GM20000 (cell line): ENCODE results near the gene JAML.
"Not testable (repeated sequence)": the region's sequence is repeated elsewhere in the genome, so short reads cannot be mapped to it uniquely, and the experiment has no call there.

Source experiments
- DNase-seq: peaks from one replicate; pipeline ENCODE4 v3.0.0; 2012; ENCODE audit warnings: low spot score
- TF ChIP-seq, protein P1 (sequence below): IDR thresholded peaks from 2 replicates; pipeline ENCODE4 v1.5.1; 2012; ENCODE audit warnings: mild to moderate bottlenecking, control low read depth; ENCODE audit errors: extremely low read depth, missing control alignments

The JAML gene

GRCh38 chr11:118193910-118194566 is 30.8 kb downstream of the JAML start:
- DNase-seq, result peak; percentile 41
- TF ChIP-seq, protein P1, sequence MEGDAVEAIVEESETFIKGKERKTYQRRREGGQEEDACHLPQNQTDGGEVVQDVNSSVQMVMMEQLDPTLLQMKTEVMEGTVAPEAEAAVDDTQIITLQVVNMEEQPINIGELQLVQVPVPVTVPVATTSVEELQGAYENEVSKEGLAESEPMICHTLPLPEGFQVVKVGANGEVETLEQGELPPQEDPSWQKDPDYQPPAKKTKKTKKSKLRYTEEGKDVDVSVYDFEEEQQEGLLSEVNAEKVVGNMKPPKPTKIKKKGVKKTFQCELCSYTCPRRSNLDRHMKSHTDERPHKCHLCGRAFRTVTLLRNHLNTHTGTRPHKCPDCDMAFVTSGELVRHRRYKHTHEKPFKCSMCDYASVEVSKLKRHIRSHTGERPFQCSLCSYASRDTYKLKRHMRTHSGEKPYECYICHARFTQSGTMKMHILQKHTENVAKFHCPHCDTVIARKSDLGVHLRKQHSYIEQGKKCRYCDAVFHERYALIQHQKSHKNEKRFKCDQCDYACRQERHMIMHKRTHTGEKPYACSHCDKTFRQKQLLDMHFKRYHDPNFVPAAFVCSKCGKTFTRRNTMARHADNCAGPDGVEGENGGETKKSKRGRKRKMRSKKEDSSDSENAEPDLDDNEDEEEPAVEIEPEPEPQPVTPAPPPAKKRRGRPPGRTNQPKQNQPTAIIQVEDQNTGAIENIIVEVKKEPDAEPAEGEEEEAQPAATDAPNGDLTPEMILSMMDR, result no peak

DNA sequence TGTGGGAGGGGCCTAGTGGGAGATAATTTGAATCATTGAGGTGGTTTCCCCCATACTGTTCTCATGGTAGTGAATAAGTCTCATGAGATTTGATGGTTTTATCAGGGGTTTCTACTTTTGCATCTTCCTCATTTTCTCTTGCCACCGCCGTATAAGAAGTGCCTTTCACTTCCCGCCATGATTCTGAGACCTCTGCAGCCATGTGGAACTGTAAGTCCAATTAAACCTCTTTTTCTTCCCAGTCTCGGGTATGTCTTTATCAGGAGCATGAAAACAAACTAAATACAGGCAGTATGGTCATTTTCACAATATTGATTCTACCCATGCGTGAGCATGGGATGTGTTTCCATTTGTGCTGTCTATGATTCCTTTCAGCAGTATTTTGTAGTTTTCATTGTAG is 32.0 kb downstream of the JAML start:
- DNase-seq, result not testable (repeated sequence)

GRCh38 chr11:118190942-118191506 is 33.8 kb downstream of the JAML start:
- DNase-seq, result not testable (repeated sequence)

GRCh38 chr11:118186346-118187107 is 38.3 kb downstream of the JAML start:
- DNase-seq, result no peak
- TF ChIP-seq, protein P1, result no peak

DNA sequence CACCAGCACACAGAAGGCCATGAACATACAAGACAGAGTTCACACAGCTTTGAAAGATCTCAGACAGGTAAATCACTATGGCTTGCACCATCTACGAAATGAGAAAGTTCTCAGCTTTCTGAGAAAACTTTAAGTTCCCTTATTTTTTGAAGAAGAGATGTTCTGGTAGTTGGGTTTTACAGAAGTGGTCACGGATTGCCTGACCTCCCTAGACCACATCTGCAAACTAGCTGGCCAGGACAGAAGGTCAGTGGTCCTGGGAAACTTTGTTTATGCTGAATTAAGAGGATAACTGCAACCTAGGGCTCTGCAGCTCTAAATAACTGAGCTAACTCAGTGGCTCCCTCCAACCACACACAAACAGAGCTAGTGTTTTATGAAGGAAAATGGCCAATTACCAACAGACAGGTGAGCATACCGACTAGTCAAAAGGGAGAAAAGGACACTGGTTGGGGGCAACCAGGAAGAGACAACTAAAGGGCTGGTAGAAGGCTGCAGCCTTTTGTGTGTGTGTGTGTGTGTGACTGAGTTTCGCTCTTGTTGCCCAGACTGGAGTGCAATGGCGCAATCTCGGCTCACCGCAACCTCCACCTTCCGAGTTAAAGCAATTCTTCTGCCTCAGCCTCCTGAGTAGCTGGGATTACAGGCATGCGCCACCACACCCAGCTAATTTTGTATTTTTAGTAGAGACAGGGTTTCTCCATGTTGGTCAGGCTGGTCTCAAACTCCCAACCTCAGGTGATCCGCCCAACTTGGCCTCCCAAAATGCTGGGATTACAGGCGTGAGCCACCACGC is 39.8 kb downstream of the JAML start:
- no peak for DNase-seq
- TF ChIP-seq, protein P1, result no peak

- DNase-seq, result not testable (repeated sequence)
Observed at GRCh38 chr11:118183691-118184090, 41.1 kb downstream of the JAML start.

DNA sequence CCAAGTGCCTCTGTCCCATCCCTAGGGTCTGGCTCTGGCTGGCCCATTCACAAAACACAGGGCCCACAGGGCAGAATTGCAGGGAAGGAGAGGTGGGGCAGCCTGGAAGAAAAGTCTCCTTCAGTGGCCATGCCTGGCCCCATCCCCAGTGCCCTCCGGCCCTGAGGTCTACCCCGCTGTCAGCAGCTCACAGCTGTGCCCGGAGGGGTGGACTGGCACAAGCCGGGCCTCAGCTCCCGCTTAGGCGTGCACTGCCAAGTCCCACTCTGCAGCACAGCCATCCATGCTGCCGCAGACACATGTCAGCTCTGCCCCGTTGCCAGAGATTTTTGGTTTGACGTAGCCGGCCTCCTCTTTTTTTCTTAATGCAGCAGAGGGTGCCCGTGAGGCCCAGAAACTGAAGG is 44.5 kb downstream of the JAML start:
- DNase-seq, result no peak

GRCh38 chr11:118176778-118177134 is 48.1 kb downstream of the JAML start:
- TF ChIP-seq, protein P1, result no peak
- DNase-seq, result no peak

More for the DNA sequence above, 44.5 kb downstream of the JAML start:
- TF ChIP-seq, protein P1, result no peak
